B cell (primary cell): ENCODE data around the gene CBLIF. TPM values are rescaled to one million over a fixed set of nuclear protein-coding genes. Genes with fewer than 3 reads are reported as not detected.
"Not testable (repeated sequence)": the region's sequence is repeated elsewhere in the genome, so short reads cannot be mapped to it uniquely, and the experiment has no call there.

Source experiments
- ATAC-seq: fragments of 200-7000 bp; cut with Tn5 transposase; one replicate; pipeline ENCODE4 v1.10.0; 2021; ENCODE audit warnings: low read depth, mild to moderate bottlenecking, moderate number of reproducible peaks, moderate library complexity
- CTCF ChIA-PET: fragments of 350-600 bp; sonication (Branson Sonifier 250); formaldehyde crosslinking; loops from one replicate; lab custom pipeline; 2021; ENCODE audit warnings: antibody characterized with exemption, inconsistent platforms; lab: Charles Lee
- POLR2A ChIA-PET: fragments of 350-600 bp; sonication (Branson Sonifier 250); formaldehyde crosslinking; loops from one replicate; lab custom pipeline; 2021; ENCODE audit warnings: antibody characterized with exemption; lab: Charles Lee
- DNase-seq: peaks from one replicate; pipeline ENCODE4 v3.0.0; 2013
- H2AFZ ChIP-seq: 2 replicates; pipeline ENCODE4 v1.6.1; 2012; ENCODE audit warnings: mild to moderate bottlenecking, low read depth, low read length; ENCODE audit not compliant: insufficient read depth, poor library complexity, severe bottlenecking
- H3K27ac ChIP-seq, 2 donors: 1 replicate in 1 of 2; 2 replicates in 1 of 2; pipeline ENCODE4 v1.5.1; 2012 to 2013; ENCODE audit warnings: low read length in 2 of 2, mild to moderate bottlenecking in 2 of 2, moderate library complexity in 1 of 2
- H3K27me3 ChIP-seq, 4 experiments: fragments of 200-600 bp in 1 of 4; sonication (generic) in 1 of 4; replicated peaks in 1 of 4; 1 replicate in 2 of 4; 2 replicates in 2 of 4; pipeline versions ENCODE4 v1.6.1 to v1.7.0; 2013 to 2016; ENCODE audit warnings: low read length in 3 of 4, mild to moderate bottlenecking in 2 of 4, mixed read lengths in 1 of 4, moderate library complexity in 1 of 4; ENCODE audit not compliant: insufficient read depth in 4 of 4, control insufficient read depth in 3 of 4; ENCODE audit errors: control extremely low read depth in 1 of 4
- H3K36me3 ChIP-seq, 2 experiments: replicated peaks in 1 of 2; 1 replicate in 1 of 2; 2 replicates in 1 of 2; pipeline versions ENCODE4 v1.6.1 to v1.7.1; 2013; ENCODE audit warnings: low read length in 1 of 2; ENCODE audit not compliant: insufficient read depth in 2 of 2, control insufficient read depth in 1 of 2; ENCODE audit errors: control extremely low read depth in 1 of 2, extremely low read depth in 1 of 2
- H3K4me1 ChIP-seq, 2 donors: fragments of 200-600 bp in 1 of 2; sonication (generic) in 1 of 2; 1 replicate in 1 of 2; 2 replicates in 1 of 2; pipeline versions ENCODE4 v1.5.1 to v1.6.1; 2013 to 2017; ENCODE audit warnings: low read length in 2 of 2; ENCODE audit not compliant: control insufficient read depth in 2 of 2, insufficient read depth in 2 of 2
- H3K4me2 ChIP-seq: replicated peaks from 2 replicates; pipeline ENCODE3; 2012; ENCODE audit warnings: mild to moderate bottlenecking, low read depth, low read length; ENCODE audit not compliant: poor library complexity, severe bottlenecking
- H3K4me3 ChIP-seq, 5 experiments: fragments of 200-600 bp in 1 of 5; sonication (generic) in 1 of 5; 1 replicate in 3 of 5; 2 replicates in 2 of 5; pipeline versions ENCODE4 v1.5.1 to v1.7.0; 2011 to 2016; ENCODE audit warnings: low read length in 4 of 5, mild to moderate bottlenecking in 4 of 5, low read depth in 2 of 5, control low read depth in 1 of 5, moderate library complexity in 1 of 5; ENCODE audit not compliant: insufficient read depth in 1 of 5; ENCODE audit errors: control extremely low read depth in 1 of 5, extremely low read depth in 1 of 5
- H3K79me2 ChIP-seq: fragments of 200-600 bp; sonication (generic); one replicate; pipeline ENCODE4 v1.6.0; 2016; ENCODE audit warnings: low read length; ENCODE audit not compliant: control insufficient read depth, insufficient read depth
- H3K9ac ChIP-seq: fragments of 200-600 bp; sonication (generic); 2 replicates; pipeline ENCODE4 v1.6.1; 2017; ENCODE audit warnings: mild to moderate bottlenecking, low read length, moderate library complexity
- H3K9me3 ChIP-seq, 3 donors: one replicate each; pipeline versions ENCODE4 v1.6.1 to v1.7.1; 2013; ENCODE audit warnings: low read length in 2 of 3; ENCODE audit not compliant: control insufficient read depth in 2 of 3, insufficient read depth in 1 of 3; ENCODE audit errors: control extremely low read depth in 1 of 3
- H4K20me1 ChIP-seq: 2 replicates; pipeline ENCODE4 v1.6.0; 2012; ENCODE audit warnings: mild to moderate bottlenecking, low read length; ENCODE audit not compliant: insufficient read depth, control insufficient read depth, poor library complexity, severe bottlenecking
- H3K27ac Mint-ChIP-seq: one replicate; pipeline ENCODE4 v1.8.0; 2021; ENCODE audit warnings: mixed read lengths
- H3K27me3 Mint-ChIP-seq: one replicate; pipeline ENCODE4 v1.8.0; 2021; ENCODE audit warnings: mixed read lengths
- H3K4me1 Mint-ChIP-seq: one replicate; pipeline ENCODE4 v1.8.0; 2021; ENCODE audit warnings: mixed read lengths
- H3K4me3 Mint-ChIP-seq: one replicate; pipeline ENCODE4 v1.8.0; 2021; ENCODE audit warnings: mixed read lengths
- H3K9me3 Mint-ChIP-seq: one replicate; pipeline ENCODE4 v1.8.0; 2022; ENCODE audit warnings: mixed read lengths; ENCODE audit not compliant: insufficient read depth
- CTCF ChIP-seq: fragments of 200-600 bp; IDR thresholded peaks from one replicate; pipeline ENCODE4 v1.8.0; 2022; ENCODE audit warnings: antibody characterized with exemption, mild to moderate bottlenecking
- EZH2 ChIP-seq: IDR thresholded peaks from 2 replicates; pipeline ENCODE4 v1.6.1; 2012; ENCODE audit warnings: borderline replicate concordance, low read depth, mild to moderate bottlenecking, moderate library complexity, low read length; ENCODE audit not compliant: insufficient read depth, poor library complexity, severe bottlenecking
- WGBS: methylation state at CpG from one replicate; pipeline ENCODE4 v1.1.5; 2013; ENCODE audit warnings: missing lambda C conversion rate; ENCODE audit not compliant: insufficient coverage; 5-methylcytosine and 5-hydroxymethylcytosine counted together
- intact Hi-C: fragments of 100-400 bp; cut with micrococcal nuclease; formaldehyde crosslinking; loops from one replicate; pipeline ENCODE4 v1.10.0; 2022
- polyA plus RNA-seq: library from polyadenylated mRNA; depleted of rRNA; stranded (reverse); fragments of >200 nt; gene quantifications from 2 replicates; pipeline ENCODE4 v1.2.3, GENCODE V29; 2012
- total RNA-seq, 2 donors: library from RNA; stranded (reverse); fragments of 120-200 nt in 1 of 2; gene quantifications; 1 replicate in 1 of 2; 2 replicates in 1 of 2; pipeline versions ENCODE4 v1.2.3 to v1.2.4, GENCODE V29; 2013 to 2022

Gene CBLIF
- total and polyA plus RNA-seq, 2 donors (not counting 1 experiment from before 2014, with no cell fraction given): not detected

GRCh38 chr11:59818572-59818971 lies 26.7 kb downstream of the CBLIF start:
- H2AFZ ChIP-seq: peak overlapping the region; percentile 27
- no peak overlapping the region for H3K4me3 ChIP-seq
- no peak for TF ChIP-seq CTCF
- TF ChIP-seq EZH2: no peak
- no peaks in the 10 kb centered on the region for H4K20me1 ChIP-seq
- CTCF ChIA-PET: interaction anchor here (0.9 kb wide), 1 partner anchor 23 kb away, joined by 3 read pairs; no protein-coding TSS in a partner anchor
- no peaks in the 10 kb centered on the region for H3K79me2 ChIP-seq
- Mint-ChIP-seq H3K9me3 (no peaks in the 10 kb centered on the region), H3K4me1 (peaks cover 20% of the 10 kb centered on the region), H3K27me3 (peaks cover 4% of the 10 kb centered on the region), H3K27ac (no peak overlapping the region), H3K4me3 (no peak overlapping the region)
- no peak overlapping the region for H3K27ac ChIP-seq
- H3K4me1 ChIP-seq: peaks cover 7 to 10% of the 10 kb centered on the region in 2 donors
- POLR2A ChIA-PET: no interaction called here
- ATAC-seq: no peak
- intact Hi-C loops: no loop called here
- peaks cover 0 to 2% (median 0%) of the 10 kb centered on the region in 3 donors for H3K9me3 ChIP-seq
- no CpG with 5 or more reads among the region's 4 CpGs for WGBS
- H3K4me2 ChIP-seq: no peak overlapping the region
- H3K9ac ChIP-seq: no peak overlapping the region
- no peaks in the 10 kb centered on the region for H3K36me3 ChIP-seq
- no peak for DNase-seq
- no peaks in the 10 kb centered on the region for H3K27me3 ChIP-seq

- H3K27ac ChIP-seq, H3K4me3 ChIP-seq, intact Hi-C loops, H3K27ac Mint-ChIP-seq, H3K79me2 ChIP-seq, H3K9ac ChIP-seq, H3K9me3 ChIP-seq, H4K20me1 ChIP-seq, DNase-seq, H3K27me3 ChIP-seq, H3K4me2 ChIP-seq, H3K9me3 Mint-ChIP-seq, H3K27me3 Mint-ChIP-seq, H3K4me3 Mint-ChIP-seq, CTCF ChIA-PET, POLR2A ChIA-PET, H3K36me3 ChIP-seq, H2AFZ ChIP-seq, ATAC-seq: not testable (repeated sequence)
- H3K4me1 ChIP-seq: peaks cover 7 to 10% of the 10 kb centered on the region in 2 donors
- no CpG with 5 or more reads among the region's 1 CpG for WGBS
- H3K4me1 Mint-ChIP-seq: peaks cover 18% of the 10 kb centered on the region
Measured at GRCh38 chr11:59816434-59816833, 28.9 kb downstream of the CBLIF start.
